Breast epithelium (tissue), 4 donors: Measurements from ENCODE around the gene ATP1A4. TPM values are rescaled to one million over a fixed set of nuclear protein-coding genes. Genes with fewer than 3 reads are reported as not detected.

Experiments used
- DNase-seq, 2 donors: peaks; one replicate each; pipeline ENCODE4 v3.0.0-alpha.2; 2019; ENCODE audit warnings: low spot score in 2 of 2
- H3K27ac ChIP-seq, 2 donors: fragments of 200-600 bp; sonication (generic) in 1 of 2; one replicate each; pipeline ENCODE4 v1.5.1; 2016 to 2019; ENCODE audit warnings: mild to moderate bottlenecking in 1 of 2
- H3K27me3 ChIP-seq, 2 donors: fragments of 200-600 bp; sonication (generic) in 1 of 2; one replicate each; pipeline versions ENCODE4 v1.5.1 to v1.6.0; 2017 to 2019; ENCODE audit warnings: control low read depth in 1 of 2, mild to moderate bottlenecking in 1 of 2
- H3K36me3 ChIP-seq: fragments of 200-600 bp; one replicate; pipeline ENCODE4 v1.5.1; 2019
- H3K4me1 ChIP-seq, 2 donors: fragments of 200-600 bp; sonication (generic); one replicate each; pipeline ENCODE4 v1.5.1; 2016 to 2019; ENCODE audit warnings: control low read depth in 1 of 2
- H3K4me3 ChIP-seq, 3 donors: fragments of 200-600 bp; sonication (generic); 1 replicate in 2 of 3; 2 replicates in 1 of 3; pipeline ENCODE4 v1.5.1; 2016 to 2019; ENCODE audit warnings: mild to moderate bottlenecking in 3 of 3, moderate library complexity in 2 of 3
- H3K9me3 ChIP-seq, 2 donors: fragments of 200-600 bp; sonication (generic) in 1 of 2; one replicate each; pipeline ENCODE4 v1.5.1; 2016 to 2019; ENCODE audit warnings: control low read depth in 1 of 2
- POLR2A ChIP-seq: fragments of 450-650 bp; IDR thresholded peaks from one replicate; pipeline ENCODE4 v1.6.1; 2016; ENCODE audit warnings: antibody characterized with exemption, mild to moderate bottlenecking, moderate library complexity
- POLR2AphosphoS5 ChIP-seq, 3 donors: sonication (generic); formaldehyde crosslinking; IDR thresholded peaks; one replicate each; pipeline ENCODE4 v1.6.1; 2017; ENCODE audit warnings: antibody characterized with exemption in 3 of 3
- intact Hi-C: fragments of 100-400 bp; cut with DNase I; formaldehyde crosslinking; loops from one replicate; pipeline ENCODE4 v1.15.1; 2023; ENCODE audit warnings: low total_unique reads
- total RNA-seq, 3 donors: library from RNA; depleted of rRNA; stranded (reverse); fragments of >200 nt; gene quantifications; one replicate each; pipeline ENCODE4 v1.1.0, GENCODE V29; 2016
- TF ChIP-seq, protein P1 (sequence below), 3 donors: fragments of 450-650 bp; IDR thresholded peaks; one replicate each; pipeline ENCODE4 v1.5.1; 2016 to 2017; ENCODE audit warnings: antibody characterized with exemption in 3 of 3, mild to moderate bottlenecking in 3 of 3, moderate library complexity in 3 of 3

The ATP1A4 gene
- total RNA-seq, 3 donors from 2014 or later, result 4.5 TPM; not detected in 2

- Histone ChIP-seq H3K36me3 (no peaks in the 10 kb centered on the region), H3K4me1 (no peaks in the 10 kb centered on the region), H3K27me3 (no peaks in the 10 kb centered on the region), H3K9me3 (no peaks in the 10 kb centered on the region), H3K27ac (no peak overlapping the region), H3K4me3 (no peak overlapping the region)
- DNase-seq, result no peak
- no peak for TF ChIP-seq POLR2AphosphoS5 (IDR thresholded peaks at IDR 0.05)
- TF ChIP-seq POLR2A, result no peak
- TF ChIP-seq, protein P1, sequence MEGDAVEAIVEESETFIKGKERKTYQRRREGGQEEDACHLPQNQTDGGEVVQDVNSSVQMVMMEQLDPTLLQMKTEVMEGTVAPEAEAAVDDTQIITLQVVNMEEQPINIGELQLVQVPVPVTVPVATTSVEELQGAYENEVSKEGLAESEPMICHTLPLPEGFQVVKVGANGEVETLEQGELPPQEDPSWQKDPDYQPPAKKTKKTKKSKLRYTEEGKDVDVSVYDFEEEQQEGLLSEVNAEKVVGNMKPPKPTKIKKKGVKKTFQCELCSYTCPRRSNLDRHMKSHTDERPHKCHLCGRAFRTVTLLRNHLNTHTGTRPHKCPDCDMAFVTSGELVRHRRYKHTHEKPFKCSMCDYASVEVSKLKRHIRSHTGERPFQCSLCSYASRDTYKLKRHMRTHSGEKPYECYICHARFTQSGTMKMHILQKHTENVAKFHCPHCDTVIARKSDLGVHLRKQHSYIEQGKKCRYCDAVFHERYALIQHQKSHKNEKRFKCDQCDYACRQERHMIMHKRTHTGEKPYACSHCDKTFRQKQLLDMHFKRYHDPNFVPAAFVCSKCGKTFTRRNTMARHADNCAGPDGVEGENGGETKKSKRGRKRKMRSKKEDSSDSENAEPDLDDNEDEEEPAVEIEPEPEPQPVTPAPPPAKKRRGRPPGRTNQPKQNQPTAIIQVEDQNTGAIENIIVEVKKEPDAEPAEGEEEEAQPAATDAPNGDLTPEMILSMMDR (IDR thresholded peaks at IDR 0.05), result no peak
- intact Hi-C loops, result no loop called here
These were observed 27.9 kb downstream of the ATP1A4 start for GRCh38 chr1:160179336-160179735.

GRCh38 chr1:160186246-160186645 lies 34.8 kb downstream of the ATP1A4 start:
- no peak overlapping the region for H3K27ac ChIP-seq
- no peak for TF ChIP-seq POLR2AphosphoS5 (IDR thresholded peaks at IDR 0.05)
- TF ChIP-seq POLR2A, result no peak
- TF ChIP-seq, protein P1 (IDR thresholded peaks at IDR 0.05), result no peak
- no peak overlapping the region for H3K4me3 ChIP-seq
- intact Hi-C loops, result no loop called here
- H3K27me3 ChIP-seq, result no peaks in the 10 kb centered on the region
- H3K9me3 ChIP-seq, result no peaks in the 10 kb centered on the region
- H3K4me1 ChIP-seq, result no peaks in the 10 kb centered on the region
- no peaks in the 10 kb centered on the region for H3K36me3 ChIP-seq
- DNase-seq, result no peak

DNA sequence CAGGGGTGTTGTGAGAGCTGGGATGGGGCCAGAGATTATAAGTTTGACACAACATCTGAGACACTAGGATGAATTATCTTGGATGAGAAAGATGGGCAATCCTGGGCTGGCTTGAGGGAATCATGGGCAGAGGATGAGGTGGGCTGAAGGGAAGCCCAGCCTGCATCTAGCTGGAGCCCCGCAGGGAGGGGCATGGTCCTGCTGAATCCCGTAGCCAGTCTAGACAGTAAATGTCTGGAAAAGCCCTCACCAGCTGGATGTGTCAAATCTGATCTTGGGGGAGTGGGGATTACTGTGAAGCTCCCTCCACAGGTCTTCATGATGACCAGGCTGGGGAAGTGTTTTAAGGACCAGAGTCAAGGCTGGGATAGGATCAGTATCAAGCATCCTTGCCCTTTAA lies 35.3 kb downstream of the ATP1A4 start:
- Histone ChIP-seq H3K9me3 (no peaks in the 10 kb centered on the region), H3K36me3 (no peaks in the 10 kb centered on the region), H3K27me3 (no peaks in the 10 kb centered on the region), H3K4me3 (no peak overlapping the region), H3K27ac (no peak overlapping the region), H3K4me1 (no peaks in the 10 kb centered on the region)
- intact Hi-C loops, result no loop called here
- no peak for DNase-seq
- TF ChIP-seq, protein P1 (IDR thresholded peaks at IDR 0.05), result no peak
- TF ChIP-seq POLR2A (no peak), POLR2AphosphoS5 (IDR thresholded peaks at IDR 0.05) (no peak)

GRCh38 chr1:160187407-160187806 lies 36.0 kb downstream of the ATP1A4 start:
- H3K9me3 ChIP-seq, result no peaks in the 10 kb centered on the region
- no peak overlapping the region for H3K27ac ChIP-seq
- no peaks in the 10 kb centered on the region for H3K36me3 ChIP-seq
- TF ChIP-seq POLR2A (no peak), POLR2AphosphoS5 (IDR thresholded peaks at IDR 0.05) (no peak)
- TF ChIP-seq, protein P1 (IDR thresholded peaks at IDR 0.05), result no peak
- H3K27me3 ChIP-seq, result no peaks in the 10 kb centered on the region
- no peak for DNase-seq
- intact Hi-C loops, result no loop called here
- no peaks in the 10 kb centered on the region for H3K4me1 ChIP-seq
- H3K4me3 ChIP-seq, result no peak overlapping the region

- Histone ChIP-seq H3K27me3 (no peaks in the 10 kb centered on the region), H3K36me3 (no peaks in the 10 kb centered on the region), H3K27ac (no peak overlapping the region), H3K4me1 (peaks cover 0 to 6% of the 10 kb centered on the region in 2 donors), H3K9me3 (no peaks in the 10 kb centered on the region), H3K4me3 (no peak overlapping the region)
- DNase-seq, result no peak
- no peak for TF ChIP-seq POLR2AphosphoS5 (IDR thresholded peaks at IDR 0.05)
- TF ChIP-seq, protein P1 (IDR thresholded peaks at IDR 0.05), result no peak
- TF ChIP-seq POLR2A, result no peak
- intact Hi-C loops, result no loop called here
These were observed 36.9 kb downstream of the ATP1A4 start for GRCh38 chr1:160188341-160188740.
